Gastroesophageal sphincter (tissue), 3 donors: Measurements from ENCODE around the gene OBSCN.

Experiments
- CTCF ChIP-seq, 4 experiments: fragments of 200-600 bp in 2 of 4; fragments of 450-650 bp in 2 of 4; sonication (generic) in 1 of 4; IDR thresholded peaks; one replicate each; pipeline ENCODE4 v1.5.1; 2017 to 2019; ENCODE audit warnings: antibody characterized with exemption in 4 of 4, mild to moderate bottlenecking in 2 of 4, moderate library complexity in 2 of 4
- EP300 ChIP-seq: sonication (generic); formaldehyde crosslinking; IDR thresholded peaks from one replicate; pipeline ENCODE4 v1.6.1; 2017; ENCODE audit warnings: antibody characterized with exemption, mild to moderate bottlenecking
- POLR2A ChIP-seq, 2 donors: fragments of 450-650 bp; IDR thresholded peaks; one replicate each; pipeline ENCODE4 v1.6.1; 2017; ENCODE audit warnings: antibody characterized with exemption in 2 of 2, mild to moderate bottlenecking in 2 of 2, moderate library complexity in 1 of 2
- POLR2AphosphoS5 ChIP-seq: sonication (generic); formaldehyde crosslinking; IDR thresholded peaks from one replicate; pipeline ENCODE4 v1.6.1; 2017; ENCODE audit warnings: antibody characterized with exemption

GRCh38 chr1:228378873-228379460 lies 171.1 kb downstream of the OBSCN start:
- TF ChIP-seq EP300 (no peak), POLR2AphosphoS5 (no peak), CTCF (IDR thresholded peaks at IDR 0.05) (peak in 1 of 4 experiments; percentile 1), POLR2A (IDR thresholded peaks at IDR 0.05) (no peak)
